HG03135 (cell line): ENCODE data around the gene DNAAF2.
"Not testable (repeated sequence)": the region's sequence is repeated elsewhere in the genome, so short reads cannot be mapped to it uniquely, and the experiment has no call there.

Source experiments
- ATAC-seq: cut with Tn5 transposase; IDR thresholded peaks from one replicate; pipeline ENCODE4 v1.9.1; 2021; ENCODE audit warnings: mild to moderate bottlenecking, moderate library complexity; ENCODE audit not compliant: unreplicated experiment

Gene DNAAF2, protein sequence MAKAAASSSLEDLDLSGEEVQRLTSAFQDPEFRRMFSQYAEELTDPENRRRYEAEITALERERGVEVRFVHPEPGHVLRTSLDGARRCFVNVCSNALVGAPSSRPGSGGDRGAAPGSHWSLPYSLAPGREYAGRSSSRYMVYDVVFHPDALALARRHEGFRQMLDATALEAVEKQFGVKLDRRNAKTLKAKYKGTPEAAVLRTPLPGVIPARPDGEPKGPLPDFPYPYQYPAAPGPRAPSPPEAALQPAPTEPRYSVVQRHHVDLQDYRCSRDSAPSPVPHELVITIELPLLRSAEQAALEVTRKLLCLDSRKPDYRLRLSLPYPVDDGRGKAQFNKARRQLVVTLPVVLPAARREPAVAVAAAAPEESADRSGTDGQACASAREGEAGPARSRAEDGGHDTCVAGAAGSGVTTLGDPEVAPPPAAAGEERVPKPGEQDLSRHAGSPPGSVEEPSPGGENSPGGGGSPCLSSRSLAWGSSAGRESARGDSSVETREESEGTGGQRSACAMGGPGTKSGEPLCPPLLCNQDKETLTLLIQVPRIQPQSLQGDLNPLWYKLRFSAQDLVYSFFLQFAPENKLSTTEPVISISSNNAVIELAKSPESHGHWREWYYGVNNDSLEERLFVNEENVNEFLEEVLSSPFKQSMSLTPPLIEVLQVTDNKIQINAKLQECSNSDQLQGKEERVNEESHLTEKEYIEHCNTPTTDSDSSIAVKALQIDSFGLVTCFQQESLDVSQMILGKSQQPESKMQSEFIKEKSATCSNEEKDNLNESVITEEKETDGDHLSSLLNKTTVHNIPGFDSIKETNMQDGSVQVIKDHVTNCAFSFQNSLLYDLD

DNA sequence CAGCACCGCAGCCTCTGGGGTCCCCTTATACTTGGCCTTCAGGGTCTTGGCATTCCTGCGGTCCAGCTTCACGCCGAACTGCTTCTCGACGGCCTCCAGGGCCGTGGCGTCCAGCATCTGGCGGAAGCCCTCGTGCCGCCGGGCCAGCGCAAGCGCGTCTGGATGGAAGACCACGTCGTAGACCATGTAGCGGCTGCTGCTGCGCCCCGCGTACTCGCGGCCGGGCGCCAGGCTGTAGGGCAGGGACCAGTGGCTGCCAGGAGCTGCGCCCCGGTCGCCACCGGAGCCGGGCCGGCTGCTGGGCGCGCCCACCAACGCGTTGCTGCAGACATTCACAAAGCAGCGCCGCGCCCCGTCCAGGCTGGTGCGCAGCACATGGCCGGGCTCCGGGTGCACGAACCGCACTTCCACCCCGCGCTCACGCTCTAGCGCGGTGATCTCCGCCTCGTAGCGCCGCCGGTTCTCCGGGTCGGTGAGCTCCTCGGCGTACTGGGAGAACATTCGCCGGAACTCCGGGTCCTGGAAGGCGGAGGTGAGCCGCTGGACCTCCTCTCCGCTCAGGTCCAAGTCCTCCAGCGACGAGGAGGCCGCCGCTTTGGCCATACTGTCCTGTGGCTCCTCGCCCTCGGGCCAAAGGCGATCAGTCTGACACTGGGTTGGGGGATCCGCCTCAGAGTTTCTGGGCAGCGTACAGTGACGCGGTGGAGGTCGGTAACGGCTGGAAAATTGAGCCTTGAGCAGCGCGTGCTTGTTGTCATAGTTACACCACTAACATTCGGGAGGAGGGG, at the start of gene DNAAF2:
Gene DNAAF2, minus strand, starts transcription at position 698 of the 788 bp plus-strand sequence. Its CDS starts 95 bp downstream, at position 603.
- ATAC-seq: peak; percentile 34

DNA sequence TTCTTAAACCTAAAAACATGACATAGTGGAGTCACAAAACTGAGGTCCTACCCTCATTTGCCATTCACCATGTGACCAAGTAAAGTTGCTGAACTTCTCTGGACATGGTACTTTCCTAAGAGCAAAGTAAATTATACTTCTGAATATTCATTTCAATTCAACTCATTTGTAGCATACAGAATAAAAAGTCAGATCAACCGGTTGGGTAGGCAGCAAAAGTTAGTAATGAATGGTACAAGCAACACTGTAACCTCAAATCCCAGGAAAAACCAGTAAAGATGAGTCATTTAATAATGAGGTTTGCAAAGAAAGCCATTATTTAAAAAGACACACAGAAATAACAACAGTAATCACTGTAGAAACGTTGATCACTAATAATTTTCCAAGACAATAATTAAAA, 44.2 kb upstream of the DNAAF2 start:
- ATAC-seq: no peak

DNA sequence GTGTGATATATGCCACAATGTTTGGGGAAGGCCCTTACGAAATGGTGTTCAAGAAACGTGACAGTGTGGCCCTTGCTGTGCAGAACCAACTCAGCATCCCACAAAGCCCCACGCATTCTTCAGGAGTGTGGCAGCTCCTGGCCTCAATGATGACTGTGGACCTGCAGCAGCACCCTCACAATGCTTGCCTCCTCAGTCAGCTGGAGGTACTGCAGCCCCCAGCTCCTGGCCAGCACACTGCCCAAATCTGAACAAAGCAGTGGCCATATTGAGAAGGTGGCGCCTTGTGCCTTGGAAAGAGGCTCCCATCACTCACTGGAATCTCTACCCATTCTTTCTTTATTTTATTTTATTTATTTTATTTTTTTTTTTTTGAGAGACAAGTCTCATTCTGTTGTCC, 42.6 kb upstream of the DNAAF2 start:
- ATAC-seq: no peak

DNA sequence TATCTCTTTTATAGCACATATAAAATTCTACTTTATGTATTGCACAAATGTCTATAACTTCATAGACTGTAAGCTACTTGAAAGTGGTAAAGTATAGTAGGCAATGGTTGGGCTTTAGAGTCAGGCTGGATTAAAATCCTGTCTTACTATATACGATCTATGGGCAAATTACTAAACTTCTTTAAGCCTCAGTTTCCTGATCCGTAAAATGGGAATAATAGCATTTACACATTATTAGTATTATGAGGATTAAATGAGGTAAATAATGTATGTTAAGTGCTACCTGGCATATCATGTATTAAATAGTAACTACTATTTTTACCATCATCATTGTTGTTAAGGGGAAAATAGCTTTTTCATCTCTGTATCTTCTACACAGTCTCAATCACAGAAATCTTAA, 38.5 kb upstream of the DNAAF2 start:
- ATAC-seq: no peak

DNA sequence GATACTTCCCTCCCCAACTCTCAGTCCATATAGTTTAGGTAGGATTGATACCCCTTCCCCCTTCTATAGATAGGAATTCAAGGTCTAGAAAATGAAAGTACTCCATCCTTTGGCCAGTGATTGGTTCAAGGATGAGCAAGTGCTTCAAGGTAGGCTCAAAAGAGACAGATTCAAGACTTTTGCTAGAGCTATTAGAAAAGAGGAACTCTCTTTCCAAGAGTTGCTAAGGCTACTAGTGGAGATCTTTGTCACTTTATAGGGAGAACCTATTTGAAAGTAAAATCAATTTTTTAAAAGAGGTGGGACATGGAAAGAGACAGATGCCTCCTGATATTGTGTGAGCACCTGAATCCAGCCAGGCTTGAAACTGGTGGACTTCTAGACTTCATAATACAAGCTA, 35.4 kb upstream of the DNAAF2 start:
- no peak for ATAC-seq

DNA sequence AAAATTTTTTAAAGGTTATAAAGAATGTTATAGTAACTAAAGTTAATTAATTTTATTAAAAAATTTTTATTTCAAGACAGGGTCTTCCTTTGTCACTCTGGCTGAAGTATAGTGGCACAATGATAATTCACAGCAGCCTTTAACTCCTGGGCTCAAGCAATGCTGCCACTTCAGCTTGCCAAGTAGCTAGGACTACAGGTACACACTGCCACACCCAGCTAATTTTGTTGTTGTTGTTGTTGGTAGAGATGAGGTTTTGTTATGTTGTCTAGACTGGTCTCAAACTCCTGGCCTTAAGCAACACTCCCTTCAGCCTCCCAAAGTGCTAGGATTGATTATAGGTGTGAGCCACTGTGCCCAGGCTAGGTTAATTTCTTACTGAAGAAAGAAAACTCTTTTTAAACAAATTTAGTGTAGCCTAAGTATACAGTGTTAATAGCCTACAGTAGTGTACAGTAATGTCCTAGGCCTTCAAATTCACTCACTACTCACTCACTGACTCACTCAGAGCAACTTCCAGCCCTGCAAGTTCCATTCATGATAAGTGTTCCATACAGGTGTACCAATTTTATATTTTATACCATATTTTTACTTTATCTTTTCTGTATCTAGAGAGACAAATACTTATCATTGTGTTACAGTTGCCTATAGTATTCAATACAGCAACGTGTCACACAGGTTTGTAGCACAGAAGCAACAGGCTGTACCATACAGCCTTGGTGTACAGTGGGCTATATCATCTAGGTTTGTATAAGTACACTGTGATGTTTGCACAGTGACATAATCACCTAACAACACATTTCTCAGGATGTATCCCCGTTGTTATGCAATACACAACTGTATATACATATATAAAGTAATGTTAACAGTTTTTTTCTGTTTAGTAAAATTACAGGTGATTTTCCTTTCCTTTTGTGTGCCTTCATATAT, 24.7 kb upstream of the DNAAF2 start:
- ATAC-seq: no peak

DNA sequence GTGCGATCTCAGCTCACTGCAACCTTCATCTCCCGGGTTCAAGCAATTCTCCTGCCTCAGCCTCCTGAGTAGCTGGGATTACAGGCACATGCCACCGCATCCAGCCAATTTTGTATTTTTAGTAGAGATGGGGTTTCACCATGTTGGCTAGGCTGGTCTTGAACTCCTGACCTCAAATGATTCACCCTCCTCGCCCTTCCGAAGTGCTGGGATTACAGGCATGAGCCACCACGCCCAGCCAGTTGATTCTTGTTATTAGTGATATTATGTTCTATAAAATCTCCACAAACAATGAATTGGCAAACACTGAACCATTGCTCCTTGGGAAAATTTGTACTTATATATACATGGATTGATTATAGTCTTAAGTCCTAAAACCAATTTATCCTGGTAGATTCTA, 22.5 kb upstream of the DNAAF2 start:
- ATAC-seq: not testable (repeated sequence)

DNA sequence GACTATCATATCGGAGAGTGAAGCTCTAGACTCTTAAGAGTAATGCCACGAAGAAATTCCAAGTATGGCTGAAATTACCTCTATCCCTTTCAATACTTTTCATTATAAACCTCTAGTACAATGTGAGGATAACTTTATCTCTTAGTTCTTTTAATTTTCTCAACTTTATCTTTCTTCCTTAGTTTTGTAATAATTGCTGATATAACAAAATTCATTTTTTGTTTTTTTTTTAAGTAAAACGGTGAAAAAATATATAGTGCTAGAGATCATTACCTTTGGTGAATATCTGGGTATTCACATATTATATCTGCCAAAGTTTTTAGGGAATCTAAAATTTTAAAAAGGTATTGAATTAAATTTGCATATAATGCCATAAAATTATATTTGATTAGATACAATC, 19.5 kb upstream of the DNAAF2 start:
- ATAC-seq: no peak

DNA sequence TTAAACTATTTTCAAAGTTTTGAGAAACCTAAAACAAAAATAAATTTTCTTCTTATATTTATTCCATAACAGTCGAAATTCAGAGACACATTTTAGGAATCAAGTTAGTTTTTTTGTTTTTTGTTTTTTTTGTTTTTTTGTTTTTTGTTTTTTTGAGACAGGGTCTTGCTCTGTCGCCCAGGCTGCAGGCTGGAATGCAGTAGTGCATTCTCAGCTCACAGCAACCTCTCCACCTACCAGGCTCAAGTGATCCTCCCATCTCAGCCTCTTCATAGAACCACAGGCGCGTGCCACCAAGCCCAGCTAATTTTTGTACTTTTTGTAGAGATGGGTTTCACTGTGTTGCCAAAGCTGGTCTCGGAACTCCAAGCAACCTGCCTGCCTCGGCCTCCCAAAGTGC, 18.5 kb upstream of the DNAAF2 start:
- no peak for ATAC-seq

DNA sequence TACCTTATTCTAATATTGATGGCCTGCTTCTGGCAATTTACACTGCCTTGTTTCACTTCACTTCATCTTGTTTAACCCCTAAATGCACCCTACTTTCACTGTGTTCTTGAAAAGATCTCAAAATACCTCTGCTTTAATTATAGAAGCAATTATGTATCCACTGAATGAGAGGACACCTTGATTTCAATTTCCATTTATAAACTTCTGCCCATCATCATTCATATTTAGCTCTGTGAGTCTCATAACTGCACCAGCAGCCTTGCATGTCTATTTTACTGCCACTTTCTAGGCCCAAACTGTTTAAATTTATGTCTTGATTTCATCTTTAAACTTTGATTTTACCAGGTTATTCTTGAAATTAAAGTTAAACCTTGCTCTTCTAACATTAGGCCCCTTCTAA, 7.1 kb upstream of the DNAAF2 start:
- no peak for ATAC-seq

DNA sequence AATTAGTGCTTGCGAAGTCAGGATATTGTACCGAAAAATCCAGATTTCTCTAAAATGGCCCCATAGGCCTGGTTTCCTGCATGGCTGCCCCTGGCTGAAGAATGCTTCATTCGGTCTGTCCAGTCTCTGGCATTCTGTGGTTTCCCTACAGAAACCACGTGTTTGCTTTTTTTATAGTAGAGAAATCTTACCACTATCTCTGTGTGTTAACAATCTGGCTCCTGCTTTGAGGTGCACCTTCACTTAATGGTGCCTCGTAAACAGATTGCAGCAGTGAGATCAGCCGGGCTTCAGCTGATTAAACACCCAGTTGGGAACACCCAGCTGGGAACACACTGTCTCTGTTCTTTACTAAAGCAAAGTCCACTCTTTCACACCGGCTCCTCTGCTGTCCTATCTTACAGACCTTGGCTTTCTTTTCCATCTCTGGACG, 6.7 kb upstream of the DNAAF2 start:
- no peak for ATAC-seq

DNA sequence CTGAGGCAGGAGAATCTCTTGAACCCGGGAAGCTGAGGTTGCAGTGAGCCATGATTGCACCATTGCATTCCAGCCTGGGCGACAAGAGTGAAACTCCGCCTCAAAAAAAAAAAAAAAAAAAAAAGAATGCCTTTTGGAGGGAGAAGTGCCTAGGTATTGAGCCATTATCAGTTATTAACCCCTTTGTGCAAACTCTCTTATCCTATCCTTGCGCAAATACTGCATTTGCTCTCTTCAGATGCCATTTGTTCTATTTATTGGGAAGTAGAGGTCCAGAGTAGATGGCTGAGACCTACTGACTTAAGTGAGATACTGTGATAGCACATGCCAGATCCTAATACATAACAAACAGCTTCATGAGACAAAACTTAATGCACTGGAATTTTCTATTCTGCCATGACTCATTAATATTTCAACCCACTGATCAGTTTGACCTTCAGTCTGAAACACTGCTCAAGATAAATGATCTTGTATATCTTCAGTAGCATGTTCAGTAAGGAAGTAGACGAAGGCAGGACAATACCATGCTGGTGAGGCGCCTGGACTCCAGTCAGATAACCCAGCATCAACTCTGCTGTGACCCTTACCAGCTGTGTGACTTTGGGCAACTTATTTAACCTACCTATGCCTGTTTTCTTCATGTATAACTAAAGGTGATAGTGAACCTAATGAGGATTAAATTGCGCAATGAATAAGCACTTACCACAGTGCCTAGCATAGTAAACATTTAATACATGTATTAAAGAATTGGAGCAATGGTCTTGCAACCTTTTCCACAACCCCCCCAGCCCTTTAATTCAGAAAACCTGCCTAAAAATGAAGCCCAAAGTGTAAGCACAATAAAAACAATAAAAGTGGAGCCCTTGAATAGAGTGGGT, 5.7 kb upstream of the DNAAF2 start:
- ATAC-seq: no peak

DNA sequence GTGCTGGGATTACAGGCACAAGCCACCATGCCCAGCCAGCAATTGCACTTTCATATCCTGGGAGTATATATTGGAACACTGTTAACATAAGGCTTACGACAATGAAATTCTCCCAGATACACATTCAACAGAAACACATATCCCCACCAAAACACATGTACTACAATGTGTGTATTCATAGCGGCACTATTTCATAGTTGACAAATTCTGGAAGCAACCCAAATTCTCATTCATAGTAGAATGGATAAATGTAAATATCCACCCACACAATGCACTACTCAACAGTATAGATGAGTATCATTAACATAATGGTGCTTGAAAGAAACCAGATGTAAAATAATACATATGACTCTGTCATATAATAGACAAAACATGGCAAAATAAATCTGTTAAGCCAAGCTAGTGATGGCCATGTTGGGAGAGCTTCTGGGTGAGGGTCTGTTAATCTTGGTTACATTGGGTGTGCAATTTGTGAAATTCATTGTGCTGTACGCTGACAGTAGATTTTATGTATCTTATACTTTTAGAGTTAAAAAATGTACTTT, 2.6 kb upstream of the DNAAF2 start:
- no peak for ATAC-seq

DNA sequence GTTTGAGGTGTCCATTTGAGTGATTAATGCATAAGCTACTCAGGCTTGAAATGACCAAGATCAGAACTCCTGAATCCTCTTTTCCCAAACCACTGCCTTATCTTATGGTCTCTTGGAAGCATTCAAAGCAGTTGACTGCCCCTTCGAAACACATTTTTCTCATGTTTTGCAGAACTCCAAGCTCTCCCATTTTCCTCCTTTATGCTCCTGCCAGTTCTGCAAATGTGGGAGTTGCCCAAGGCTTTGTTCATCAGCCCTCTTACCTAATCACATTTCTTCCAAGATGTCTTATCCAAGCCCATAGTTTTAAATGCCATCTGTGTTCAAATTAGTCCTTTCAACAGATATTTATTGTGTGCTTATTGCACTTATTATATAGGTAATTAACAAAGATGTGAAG, 1.8 kb upstream of the DNAAF2 start:
- ATAC-seq: no peak

DNA sequence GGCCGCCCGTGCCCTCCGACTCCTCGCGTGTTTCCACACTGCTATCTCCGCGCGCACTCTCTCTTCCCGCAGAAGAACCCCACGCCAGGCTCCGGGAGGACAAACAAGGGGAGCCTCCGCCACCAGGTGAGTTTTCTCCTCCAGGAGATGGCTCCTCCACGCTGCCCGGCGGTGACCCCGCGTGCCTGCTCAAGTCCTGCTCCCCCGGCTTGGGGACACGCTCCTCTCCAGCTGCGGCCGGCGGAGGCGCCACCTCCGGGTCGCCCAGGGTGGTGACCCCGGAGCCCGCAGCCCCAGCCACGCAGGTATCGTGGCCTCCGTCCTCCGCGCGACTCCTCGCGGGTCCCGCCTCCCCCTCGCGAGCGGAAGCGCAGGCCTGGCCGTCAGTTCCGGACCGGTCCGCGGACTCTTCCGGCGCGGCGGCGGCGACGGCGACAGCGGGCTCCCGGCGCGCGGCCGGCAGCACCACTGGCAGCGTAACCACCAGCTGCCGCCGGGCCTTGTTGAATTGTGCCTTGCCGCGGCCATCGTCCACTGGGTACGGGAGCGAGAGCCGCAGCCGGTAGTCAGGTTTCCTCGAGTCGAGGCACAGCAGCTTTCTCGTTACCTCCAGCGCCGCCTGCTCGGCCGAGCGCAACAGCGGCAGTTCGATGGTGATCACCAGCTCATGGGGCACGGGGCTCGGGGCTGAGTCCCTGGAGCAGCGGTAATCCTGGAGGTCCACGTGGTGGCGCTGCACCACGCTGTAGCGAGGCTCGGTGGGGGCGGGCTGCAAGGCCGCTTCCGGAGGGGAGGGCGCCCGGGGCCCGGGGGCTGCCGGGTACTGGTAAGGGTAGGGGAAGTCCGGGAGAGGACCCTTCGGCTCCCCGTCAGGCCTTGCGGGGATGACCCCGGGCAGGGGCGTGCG, 1.2 kb downstream of the DNAAF2 start:
- peak; percentile 70 for ATAC-seq

DNA sequence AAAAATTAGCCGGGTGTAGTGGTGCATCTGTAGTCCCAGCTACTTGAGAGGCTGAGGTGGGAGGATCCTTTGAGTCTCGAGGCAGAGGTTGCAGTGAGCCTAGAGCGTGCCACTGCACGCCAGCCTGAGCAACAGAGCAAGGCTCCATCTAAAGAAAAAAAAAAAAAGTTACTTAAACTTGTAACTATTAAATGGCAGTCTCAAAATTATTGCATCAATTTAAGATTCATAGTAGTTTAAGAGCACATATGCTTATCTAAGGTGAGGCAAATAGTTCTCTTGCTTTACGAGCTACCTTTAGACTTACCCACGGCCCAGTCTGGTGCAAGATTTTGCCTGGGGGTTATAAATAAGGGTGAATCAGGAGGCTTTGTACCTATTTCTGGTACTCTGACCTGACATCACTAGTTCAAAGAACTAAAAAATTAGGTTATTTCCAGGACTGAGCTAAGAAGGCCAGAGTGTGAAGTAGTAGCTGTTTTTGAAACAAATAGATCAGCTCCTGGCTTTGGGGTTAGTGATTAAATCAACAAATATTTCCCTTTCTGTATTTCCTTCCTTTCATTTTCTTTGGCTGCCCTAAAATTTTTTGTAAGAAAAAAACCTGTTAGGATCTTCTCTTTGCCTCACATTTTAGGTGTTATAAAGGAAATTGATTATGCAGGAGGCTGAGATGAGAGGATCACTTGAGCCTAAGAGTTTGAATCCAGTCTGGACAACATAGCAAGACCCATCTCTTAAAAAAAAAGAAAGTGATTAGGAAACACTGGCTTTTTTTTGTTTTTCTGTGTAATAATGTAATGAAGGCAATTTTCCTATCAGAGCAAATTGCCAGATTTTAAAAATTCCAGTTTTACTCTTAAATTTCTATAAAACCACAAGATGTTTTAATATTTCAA, 10.9 kb downstream of the DNAAF2 start:
- no peak for ATAC-seq

DNA sequence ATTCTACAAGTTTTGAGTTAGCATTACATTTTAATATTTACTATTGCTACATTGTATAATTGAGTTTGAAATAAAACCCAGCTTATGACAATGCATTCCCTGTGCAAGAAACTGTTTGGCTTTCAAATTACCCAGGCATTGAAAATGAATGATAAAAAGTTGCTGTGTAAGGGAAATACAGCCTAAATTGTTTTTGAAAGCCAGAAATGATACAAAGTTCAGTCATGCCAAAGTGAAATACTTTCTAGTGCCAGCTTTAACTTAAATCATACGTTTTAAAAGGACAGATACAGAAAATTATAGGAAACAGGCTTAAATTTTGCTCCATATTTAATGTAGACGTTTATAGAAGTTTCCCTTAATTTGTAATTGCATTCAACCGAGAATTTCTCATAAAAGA, 11.7 kb downstream of the DNAAF2 start:
- ATAC-seq: no peak
